Smooth muscle cell of the coronary artery (primary cell): ENCODE measurements around the gene CLGN. TPM values are rescaled to one million over a fixed set of nuclear protein-coding genes. Genes with fewer than 3 reads are reported as not detected.

Experiments
- total RNA-seq: library from RNA; depleted of rRNA; stranded (reverse); fragments of >200 nt; gene quantifications from 2 replicates; pipeline ENCODE4 v1.2.3, GENCODE V29; 2014; ENCODE audit warnings: low replicate concordance

CLGN gene
- 1.8 TPM in 1 of 2 replicates, not detected in the other for total RNA-seq

DNA sequence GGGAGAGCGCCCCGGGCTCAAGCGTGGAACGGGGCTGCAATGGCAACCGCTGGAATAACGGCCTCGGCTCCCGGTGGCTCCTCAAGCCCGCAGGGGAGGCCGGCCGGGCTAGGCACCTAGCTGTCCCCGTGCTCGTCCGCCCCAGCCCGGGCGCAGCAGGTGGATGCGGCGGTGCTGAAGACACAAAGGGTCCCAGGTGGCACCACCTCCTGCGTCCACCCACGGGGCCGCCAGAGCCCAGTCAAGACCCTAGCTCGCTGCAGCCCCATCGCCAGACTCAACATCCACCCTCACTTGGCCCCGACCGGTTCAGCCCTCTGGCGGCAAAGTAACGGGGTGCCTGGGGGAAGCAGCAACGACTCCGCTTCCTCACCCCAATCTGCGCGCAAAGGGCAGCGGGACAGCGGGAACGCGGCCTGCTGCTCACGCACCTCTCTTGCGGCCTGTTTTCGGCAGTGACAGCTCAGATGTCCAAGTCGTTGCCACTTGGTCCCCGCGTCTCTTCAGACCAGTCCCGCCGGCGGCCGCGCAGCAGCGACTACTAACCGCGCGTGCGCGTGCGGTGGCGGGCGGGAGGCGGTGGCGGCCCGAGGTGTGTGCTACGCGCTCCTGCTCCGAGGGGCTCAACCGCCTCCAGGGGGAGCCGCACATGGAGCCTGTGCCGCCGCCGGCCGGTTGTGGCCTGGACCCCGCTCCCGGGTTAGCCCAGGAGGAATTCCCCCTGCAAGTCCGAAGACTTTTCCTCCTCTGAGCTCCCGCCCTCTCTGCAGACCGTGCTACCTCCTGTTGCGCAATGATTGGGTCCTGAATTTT lies at the start of gene CLGN:
TSS of gene CLGN (minus strand) at position 543 of the 813 bp plus-strand sequence. CDS start 14,570 bp downstream, outside the sequence.

DNA sequence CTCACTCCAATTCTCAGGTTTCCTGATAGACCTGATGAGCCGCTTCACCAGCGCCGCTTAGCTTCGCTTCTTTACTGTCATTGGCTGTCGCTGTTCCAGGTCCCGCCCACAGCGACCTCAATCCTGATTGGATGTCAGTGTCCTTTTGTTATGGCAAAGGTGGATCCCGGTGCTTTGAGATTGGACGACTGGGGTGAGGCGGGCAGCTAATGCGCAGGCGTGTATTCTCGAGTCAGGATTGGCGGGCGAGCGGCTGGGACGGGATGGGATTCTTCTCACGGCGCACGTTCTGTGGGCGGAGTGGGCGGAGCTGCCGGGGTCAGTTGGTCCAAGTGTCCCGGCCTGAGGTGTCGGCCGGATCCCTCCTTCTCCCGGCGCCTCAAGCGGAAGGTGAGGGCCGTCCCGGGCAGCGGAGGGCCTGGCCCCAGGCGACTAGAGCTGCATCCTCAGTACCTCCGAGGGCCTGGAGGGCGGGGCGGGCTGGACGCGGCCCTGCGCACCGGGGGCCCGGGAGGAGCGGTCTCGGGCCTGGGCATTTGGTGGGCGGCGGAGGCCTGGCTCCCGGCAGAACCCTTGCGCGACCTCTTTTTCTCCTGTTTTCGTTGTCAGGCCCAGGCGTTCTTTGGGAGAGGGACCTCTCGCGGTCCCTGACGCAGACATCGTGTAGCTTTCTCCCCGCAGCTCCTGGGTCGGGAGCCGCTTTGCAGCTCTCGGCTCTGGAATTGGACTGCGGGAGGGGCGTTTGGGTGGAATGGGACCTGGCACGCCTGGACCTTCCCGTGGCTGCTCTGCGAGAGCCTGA lies 53.9 kb downstream of the CLGN start, which contains the start of gene SCOC:
TSS of gene SCOC (plus strand) at position 319 of the 802 bp plus-strand sequence. CDS start 5,525 bp downstream, outside the sequence.

Other genes with a start within 250 kb of the CLGN start
- gene SCOC, start 54.0 kb downstream of the CLGN start, total RNA-seq = 9.0 and 34.4 TPM in 2 replicates
- not detected in 2 replicates for gene MGAT4D, start 70.6 kb upstream of the CLGN start, total RNA-seq
- gene ELMOD2, start 96.5 kb upstream of the CLGN start, total RNA-seq = 6.1 and 22.4 TPM in 2 replicates
- not detected in 2 replicates for gene UCP1, start 141.3 kb upstream of the CLGN start, total RNA-seq